Non-pigmented ciliary epithelial cell (primary cell): ENCODE results near the gene PCYT2.

Experiments
- DNase-seq: peaks from one replicate; pipeline ENCODE4 v3.0.0-alpha.2; 2010; ENCODE audit warnings: low read depth

Gene PCYT2

DNA sequence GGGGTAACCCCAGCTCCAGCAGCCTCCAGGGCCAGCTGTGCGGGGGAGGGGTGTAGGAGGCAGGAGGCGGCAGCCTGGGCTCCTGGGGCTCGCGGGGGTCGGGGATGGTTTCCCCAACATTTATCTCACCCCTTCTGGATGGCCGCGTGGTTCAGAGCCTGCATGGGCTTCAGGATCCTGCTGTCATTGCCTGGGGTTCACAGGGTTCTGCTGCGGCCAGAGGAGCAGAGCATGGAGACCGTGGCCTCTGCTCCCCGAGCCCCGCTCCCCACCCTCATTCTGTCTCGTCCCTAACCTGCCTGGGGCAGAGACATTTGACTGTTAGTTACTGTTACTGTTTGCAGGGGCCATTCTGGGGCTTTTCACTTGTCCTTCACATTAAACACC lies 31.0 kb upstream of the PCYT2 start:
- no peak for DNase-seq

DNA sequence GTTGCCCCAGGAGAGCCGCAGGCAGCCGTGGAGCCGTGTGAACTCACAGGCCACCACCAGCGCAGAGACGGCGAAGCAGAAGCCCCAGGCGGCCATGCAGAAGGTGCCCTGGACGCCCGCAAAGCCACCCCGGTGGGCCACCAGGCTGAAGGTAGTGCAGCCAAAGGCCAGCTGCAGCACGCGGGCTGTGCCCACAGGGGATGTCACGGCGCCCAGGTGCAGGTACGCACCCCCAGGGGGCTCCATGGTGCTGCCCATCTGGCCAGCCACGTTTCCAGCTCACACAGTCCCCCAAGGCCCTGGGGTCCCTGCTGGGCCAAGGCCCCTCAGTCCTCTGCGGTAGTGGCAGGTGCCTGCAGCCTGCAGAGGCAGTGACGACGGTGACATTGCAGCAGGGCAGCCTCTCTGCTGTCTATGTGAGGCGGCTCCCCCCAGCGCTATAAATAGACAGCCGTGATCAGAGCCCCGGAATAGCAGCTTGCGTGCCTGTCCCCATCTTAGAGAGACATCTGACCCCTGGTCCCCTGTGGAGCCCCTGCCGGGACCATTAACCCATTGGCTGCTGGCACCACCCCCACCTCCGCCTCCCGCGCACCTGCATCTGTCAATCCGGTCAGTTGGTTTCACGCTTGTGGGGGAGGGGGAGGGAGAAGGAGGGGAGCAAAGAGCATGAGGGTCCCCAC lies 30.4 kb upstream of the PCYT2 start:
- no peak for DNase-seq

- no peak for DNase-seq
Measured at GRCh38 chr17:81940538-81941483, 29.6 kb upstream of the PCYT2 start.

DNA sequence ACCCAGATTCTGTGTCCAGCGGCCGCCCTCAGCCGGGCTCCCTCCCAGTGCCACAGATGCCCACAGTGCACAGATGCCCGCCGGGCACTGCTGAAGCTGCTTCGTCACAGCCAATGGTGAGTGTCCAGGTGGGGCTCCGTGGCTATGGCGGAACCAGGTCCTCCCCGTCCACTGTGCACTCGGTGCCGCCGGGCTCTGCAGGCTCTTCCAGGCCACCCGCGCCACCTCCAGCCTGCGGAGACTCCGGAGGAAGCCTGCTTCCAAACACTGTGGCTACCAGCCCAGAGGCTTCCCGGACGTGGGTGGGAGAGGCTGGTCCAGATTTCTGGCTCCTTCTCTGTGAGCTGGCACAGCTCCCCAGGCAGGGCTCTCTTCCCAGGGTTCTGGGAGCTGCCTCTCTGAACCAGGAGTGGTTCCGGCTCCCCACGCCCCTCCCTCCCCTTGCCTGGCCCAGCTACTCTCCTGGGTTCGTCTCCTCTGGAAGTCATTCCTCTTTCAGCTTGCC lies 28.7 kb upstream of the PCYT2 start:
- DNase-seq = no peak

- no peak for DNase-seq
Measured at GRCh38 chr17:81939218-81939617, 28.0 kb upstream of the PCYT2 start.

- DNase-seq = no peak
Measured at GRCh38 chr17:81935709-81936084, 24.5 kb upstream of the PCYT2 start.

DNA sequence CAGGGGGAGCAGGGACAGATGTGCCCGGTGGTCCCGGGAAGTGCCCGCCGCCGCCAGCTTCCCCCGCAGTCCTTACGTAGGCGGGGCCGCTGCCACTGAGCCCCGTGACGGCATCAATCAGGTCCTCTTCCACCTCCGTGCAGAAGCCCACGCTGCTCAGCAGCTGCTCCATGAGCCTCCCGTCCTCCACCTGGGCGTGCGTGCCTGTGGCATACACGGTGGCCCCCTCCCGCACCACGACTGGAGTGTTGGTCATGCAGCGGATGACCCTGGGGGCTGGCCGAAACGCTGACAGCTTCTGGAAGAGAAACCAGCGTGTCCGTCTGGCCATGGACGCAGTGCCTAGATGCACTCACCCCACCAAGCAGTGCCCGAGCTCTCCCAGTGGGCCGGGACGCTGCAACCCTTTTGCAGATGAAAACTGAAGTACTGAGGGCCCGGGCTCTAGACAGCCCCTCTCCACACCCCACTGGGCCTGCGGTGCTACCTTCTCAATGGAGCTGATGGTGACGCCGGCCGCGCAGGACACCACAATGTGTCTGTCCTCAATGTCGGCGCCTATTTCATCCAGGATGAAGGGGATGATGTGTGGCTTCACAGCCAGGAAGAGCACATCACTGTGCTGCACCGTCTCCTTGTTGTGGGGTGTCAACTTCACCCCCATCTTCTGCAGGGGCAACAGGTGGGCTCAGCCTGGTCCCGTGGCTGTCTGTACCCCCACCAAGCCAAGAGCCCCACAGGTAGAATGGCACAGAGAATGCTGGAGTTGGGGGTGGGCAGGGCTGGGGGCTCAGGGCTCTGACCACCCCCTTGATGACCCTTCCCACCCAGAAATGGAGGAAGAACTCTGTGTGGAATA lies 23.9 kb upstream of the PCYT2 start:
- no peak for DNase-seq

GRCh38 chr17:81934098-81934757 lies 23.0 kb upstream of the PCYT2 start:
- DNase-seq = no peak

GRCh38 chr17:81933178-81933699 lies 22.0 kb upstream of the PCYT2 start:
- no peak for DNase-seq

- DNase-seq = no peak
Measured at GRCh38 chr17:81932333-81932983, 21.3 kb upstream of the PCYT2 start.

- no peak for DNase-seq
Measured at GRCh38 chr17:81931557-81932332, 20.5 kb upstream of the PCYT2 start.

DNA sequence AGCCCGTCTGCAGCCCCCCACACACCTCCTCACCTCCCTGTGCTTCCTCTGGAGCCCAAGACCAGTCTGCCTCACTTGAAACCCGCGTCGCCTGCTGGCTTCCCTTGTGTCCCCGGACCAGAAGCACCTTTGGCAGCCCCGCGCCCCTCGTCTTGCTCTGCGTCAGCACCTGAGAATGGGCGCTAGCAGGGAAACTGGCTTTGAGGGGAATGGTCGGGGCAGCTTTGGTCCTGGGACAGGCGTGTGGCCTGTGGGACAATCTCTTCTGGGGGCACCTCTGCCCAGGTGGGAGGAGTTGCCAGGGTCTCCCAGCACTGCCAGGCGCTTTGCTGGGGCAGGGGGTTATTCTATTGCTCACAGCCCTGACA lies 20.0 kb upstream of the PCYT2 start:
- DNase-seq = no peak

- no peak for DNase-seq
Measured at GRCh38 chr17:81930142-81931125, 19.2 kb upstream of the PCYT2 start.

GRCh38 chr17:81929253-81930141 lies 18.3 kb upstream of the PCYT2 start:
- DNase-seq = no peak

DNA sequence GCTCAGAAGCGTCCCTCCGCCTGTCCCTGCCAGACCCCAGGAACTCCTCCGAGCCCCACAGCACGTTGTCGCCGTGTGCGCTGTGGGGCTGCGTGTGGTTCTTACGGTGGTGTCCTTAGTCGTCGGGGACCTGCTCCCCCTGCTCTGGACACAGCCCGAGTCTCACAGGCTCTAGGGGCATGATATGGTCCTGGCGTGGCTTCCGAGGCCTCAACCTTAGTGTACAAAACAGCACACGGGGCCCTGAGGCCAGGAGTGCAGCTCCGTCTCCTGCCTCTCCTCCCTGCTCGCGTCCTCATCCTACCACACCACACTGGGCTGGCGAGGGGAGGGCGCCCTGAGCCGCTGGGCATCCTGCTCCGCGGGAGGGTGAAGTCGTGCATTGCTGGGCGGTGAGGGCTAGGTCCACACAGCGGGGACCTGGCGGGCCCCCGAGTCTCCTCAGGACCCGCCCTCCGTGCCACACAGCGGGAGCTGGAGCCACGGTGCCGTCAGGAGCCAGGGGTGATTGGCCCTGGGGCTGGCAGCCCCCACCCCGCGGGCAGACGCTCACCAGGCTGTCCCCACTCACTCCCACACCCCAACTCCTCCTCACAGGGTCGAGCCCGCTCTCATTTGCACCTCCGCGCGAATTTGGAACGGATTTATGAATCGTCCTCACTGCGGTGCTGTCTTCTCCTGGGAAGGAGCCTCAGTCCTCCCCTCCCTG lies 17.5 kb upstream of the PCYT2 start:
- DNase-seq = no peak

DNA sequence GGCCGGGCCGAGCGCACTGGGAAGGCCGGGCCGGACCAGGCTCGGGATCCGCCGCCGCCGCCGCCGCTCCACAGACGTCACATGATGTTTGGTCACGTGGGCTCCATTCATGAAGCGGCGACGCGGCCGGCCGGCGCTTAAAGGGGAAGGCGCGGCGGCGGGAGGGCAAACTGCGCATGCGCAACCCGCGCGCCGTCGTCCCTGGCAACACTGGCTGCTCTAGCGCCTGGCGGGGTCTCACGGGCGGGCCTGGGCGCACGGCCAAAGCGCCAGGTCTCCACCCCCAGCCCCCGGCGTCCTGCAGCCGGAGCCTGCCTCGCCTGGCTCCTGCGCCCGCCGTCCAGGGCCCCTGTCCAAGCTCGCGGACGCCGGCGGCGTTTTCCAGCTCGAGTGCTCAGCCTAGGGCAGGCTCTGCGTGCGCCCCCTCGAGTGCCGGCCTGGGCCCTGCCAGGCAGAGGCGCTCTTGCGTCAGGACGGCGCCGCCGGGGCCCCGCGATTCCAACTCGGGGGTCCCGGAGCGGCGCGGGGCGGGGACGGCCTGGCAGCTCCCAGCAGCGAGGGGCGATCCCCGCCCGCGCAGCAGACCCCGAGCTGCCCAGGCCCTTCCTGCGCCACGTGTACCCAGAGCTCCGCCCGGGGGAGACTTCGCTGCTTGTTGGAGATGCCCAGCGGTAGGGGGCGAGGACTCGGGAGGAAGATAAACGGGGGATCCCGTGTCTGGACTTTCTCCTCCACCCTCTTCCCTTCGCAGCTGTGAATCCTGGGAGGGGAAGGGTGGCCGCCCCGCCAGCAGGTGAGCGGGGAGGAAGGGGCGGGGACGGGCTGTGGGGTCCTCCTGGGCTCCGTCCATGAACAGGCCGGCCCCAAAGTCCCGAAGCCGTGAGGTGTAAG lies 16.7 kb upstream of the PCYT2 start, which contains the start of gene MAFG:
Gene MAFG, minus strand, starts transcription at position 83 of the 891 bp plus-strand sequence. CDS start 4,550 bp downstream, outside the sequence.
- DNase-seq = no peak
